ENCODE measurements around the gene SKAP1.

Gene SKAP1

DNA sequence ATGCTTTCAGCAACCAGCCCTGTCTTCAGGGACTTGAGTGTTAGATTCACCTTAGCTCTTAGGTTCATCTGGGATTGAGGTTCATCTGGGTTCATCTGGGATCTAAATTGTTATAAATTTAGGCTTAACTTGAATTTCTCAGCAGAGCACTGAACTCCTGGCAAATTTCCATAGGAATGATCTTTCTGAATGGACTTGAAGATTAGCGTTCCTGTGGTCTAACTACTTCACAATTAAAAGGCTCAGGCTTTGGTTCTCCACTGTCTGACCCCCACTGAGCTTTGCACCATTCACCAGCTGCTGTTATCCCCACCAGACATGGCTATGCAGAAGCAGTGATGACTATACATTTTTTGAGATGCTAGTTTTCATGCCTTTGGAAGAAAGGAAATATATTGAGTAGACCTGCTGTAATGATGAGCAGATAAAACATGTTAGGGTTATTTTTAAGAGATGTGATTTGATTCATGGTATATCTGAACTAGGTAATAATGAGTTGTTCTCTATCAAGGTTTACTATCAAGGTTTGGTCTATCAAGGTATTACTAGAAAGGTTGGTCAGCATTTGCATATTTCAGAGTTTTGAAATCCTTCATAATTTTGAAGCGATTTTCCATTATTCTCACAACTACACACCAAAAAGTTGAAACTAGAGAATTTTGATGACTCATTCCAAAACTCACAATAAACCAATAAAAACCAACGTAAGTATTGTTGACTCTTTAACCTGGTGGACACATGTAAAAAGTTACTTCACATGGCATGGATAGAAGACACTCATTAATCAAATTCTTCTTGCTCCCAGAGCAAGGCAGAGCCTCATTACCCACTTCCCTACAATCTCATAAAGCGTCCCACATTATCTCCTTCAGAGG, 250.7 kb downstream of the SKAP1 start:
- no peak overlapping the region for H3K9ac ChIP-seq (ENCODE audit: low read length)
- H3K4me1 ChIP-seq (ENCODE audit: control insufficient read depth, insufficient read depth, low read length) = peaks cover 14% of the 10 kb centered on the region
- no peaks in the 10 kb centered on the region for H3K9me3 ChIP-seq (ENCODE audit: control insufficient read depth, low read length)
- H3K27me3 ChIP-seq (replicated peaks; ENCODE audit: control insufficient read depth, insufficient read depth, low read length) = peaks cover 14% of the 10 kb centered on the region
- no peaks in the 10 kb centered on the region for H3K36me3 ChIP-seq (ENCODE audit: control insufficient read depth, insufficient read depth, low read length, severe bottlenecking)
- no peak for DNase-seq (ENCODE audit: low read depth)
- H3K4me3 ChIP-seq (ENCODE audit: low read length) = no peak overlapping the region

DNA sequence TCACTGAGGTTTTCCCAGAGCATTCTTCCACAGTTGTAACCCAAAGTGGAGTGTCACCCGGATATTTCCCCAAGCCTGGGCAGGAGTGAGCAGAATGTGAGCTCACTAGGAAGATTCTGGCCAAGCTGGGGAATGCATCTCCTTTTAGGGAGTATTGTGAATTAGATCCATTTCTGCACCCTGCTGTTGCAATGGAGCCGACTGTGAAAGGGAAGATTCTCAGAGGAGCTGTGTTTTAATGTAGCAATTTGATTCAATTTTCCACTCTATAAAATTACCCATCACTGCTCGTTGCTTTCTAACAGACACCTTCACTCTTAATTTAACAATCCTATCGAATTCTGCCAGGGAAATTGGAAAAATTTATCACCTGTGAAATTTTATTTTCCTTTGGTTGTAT, 251.7 kb downstream of the SKAP1 start:
- Histone ChIP-seq H3K36me3 (ENCODE audit: control insufficient read depth, insufficient read depth, low read length, severe bottlenecking) (no peaks in the 10 kb centered on the region), H3K9ac (ENCODE audit: low read length) (no peak overlapping the region), H3K4me1 (ENCODE audit: control insufficient read depth, insufficient read depth, low read length) (peaks cover 14% of the 10 kb centered on the region), H3K9me3 (ENCODE audit: control insufficient read depth, low read length) (no peaks in the 10 kb centered on the region), H3K27me3 (replicated peaks; ENCODE audit: control insufficient read depth, insufficient read depth, low read length) (peaks cover 9% of the 10 kb centered on the region), H3K4me3 (ENCODE audit: low read length) (no peak overlapping the region)
- no peak for DNase-seq (ENCODE audit: low read depth)

DNA sequence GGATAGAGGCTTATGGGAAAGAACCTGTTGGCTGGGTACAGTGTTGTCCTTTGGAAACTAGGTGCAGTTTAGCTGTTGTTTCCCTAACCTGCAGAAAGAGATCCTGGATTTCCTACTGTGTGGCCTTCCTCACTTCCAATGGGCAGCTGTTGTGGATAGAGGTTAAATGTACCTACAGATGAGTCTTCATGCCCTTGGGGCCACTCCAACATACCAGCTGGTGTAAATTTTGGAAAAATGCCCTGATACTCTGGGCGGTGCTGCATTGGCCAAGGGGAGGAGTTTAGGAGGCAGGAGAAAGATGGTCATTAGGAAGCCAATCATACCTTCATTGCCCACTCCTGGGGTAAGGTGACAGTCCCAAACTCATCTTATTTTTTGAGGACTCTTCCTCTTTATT, 252.2 kb downstream of the SKAP1 start:
- Histone ChIP-seq H3K36me3 (ENCODE audit: control insufficient read depth, insufficient read depth, low read length, severe bottlenecking) (no peaks in the 10 kb centered on the region), H3K9ac (ENCODE audit: low read length) (no peak overlapping the region), H3K4me3 (ENCODE audit: low read length) (no peak overlapping the region), H3K27me3 (replicated peaks; ENCODE audit: control insufficient read depth, insufficient read depth, low read length) (peaks cover 4% of the 10 kb centered on the region), H3K9me3 (ENCODE audit: control insufficient read depth, low read length) (no peaks in the 10 kb centered on the region), H3K4me1 (ENCODE audit: control insufficient read depth, insufficient read depth, low read length) (peaks cover 14% of the 10 kb centered on the region)
- DNase-seq (ENCODE audit: low read depth) = no peak

DNA sequence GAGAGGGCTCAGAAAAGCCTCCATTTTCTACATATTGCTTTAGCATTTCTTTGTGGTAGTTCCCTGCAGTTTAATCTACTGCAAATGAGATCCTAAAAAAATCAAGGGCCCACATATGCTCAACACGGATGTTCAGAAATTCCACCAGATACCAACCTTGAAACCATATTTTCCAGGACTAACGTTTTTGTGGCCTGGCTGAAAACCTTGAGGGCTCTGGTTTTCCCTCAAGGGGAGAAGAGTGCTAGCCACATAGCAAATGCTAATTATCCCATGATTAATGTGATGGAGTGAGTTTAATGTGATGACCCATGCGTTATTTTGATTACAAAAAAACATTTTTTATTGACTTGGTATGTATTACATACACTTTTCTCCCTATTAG, 253.6 kb downstream of the SKAP1 start:
- H3K36me3 ChIP-seq (ENCODE audit: control insufficient read depth, insufficient read depth, low read length, severe bottlenecking) = no peaks in the 10 kb centered on the region
- no peak overlapping the region for H3K9ac ChIP-seq (ENCODE audit: low read length)
- H3K9me3 ChIP-seq (ENCODE audit: control insufficient read depth, low read length) = no peaks in the 10 kb centered on the region
- H3K4me1 ChIP-seq (ENCODE audit: control insufficient read depth, insufficient read depth, low read length) = peaks cover 14% of the 10 kb centered on the region
- H3K4me3 ChIP-seq (ENCODE audit: low read length) = no peak overlapping the region
- DNase-seq (ENCODE audit: low read depth) = no peak
- no peaks in the 10 kb centered on the region for H3K27me3 ChIP-seq (replicated peaks; ENCODE audit: control insufficient read depth, insufficient read depth, low read length)

DNA sequence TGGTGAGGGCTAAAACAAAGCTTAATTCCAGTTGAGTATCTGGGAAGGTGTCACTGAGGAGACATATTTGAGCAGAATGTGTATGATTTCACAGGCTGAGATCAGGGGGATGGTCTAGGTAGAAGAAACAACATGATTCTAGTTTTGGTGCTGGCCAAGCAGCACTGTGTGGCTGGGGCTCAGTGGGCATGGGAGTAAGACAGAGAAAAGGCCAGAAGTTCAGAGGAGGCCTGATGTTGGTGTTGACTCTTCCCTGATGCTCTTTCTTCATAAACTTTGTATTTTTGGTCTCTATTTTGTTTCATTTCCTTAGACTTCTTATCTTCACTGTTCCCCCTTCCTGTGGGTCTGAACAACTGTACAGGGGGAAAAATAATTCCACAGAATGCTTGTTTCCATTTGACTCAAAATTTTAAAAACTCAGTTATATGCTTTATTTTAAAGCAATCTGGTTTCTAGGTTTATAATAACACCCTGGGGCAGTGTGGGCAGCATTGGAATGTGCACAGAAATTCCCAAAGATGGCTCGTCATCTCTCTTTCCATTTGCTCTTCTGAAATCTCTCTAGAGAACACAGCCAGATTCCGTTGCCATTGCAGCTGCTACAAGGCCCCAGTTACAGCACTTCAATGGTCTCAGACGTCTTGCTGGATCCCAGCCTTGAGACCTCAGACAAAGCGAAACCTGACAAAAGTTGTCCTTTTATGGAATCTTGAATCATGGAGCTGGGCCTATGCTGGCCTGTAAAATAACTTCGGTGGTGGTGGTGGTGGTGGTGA, 254.1 kb downstream of the SKAP1 start:
- peak overlapping the region; percentile 13 for H3K9ac ChIP-seq (ENCODE audit: low read length)
- H3K9me3 ChIP-seq (ENCODE audit: control insufficient read depth, low read length) = no peaks in the 10 kb centered on the region
- H3K4me1 ChIP-seq (ENCODE audit: control insufficient read depth, insufficient read depth, low read length) = peaks cover 14% of the 10 kb centered on the region
- H3K36me3 ChIP-seq (ENCODE audit: control insufficient read depth, insufficient read depth, low read length, severe bottlenecking) = no peaks in the 10 kb centered on the region
- H3K27me3 ChIP-seq (replicated peaks; ENCODE audit: control insufficient read depth, insufficient read depth, low read length) = no peaks in the 10 kb centered on the region
- peak; percentile 86 for DNase-seq (ENCODE audit: low read depth)
- H3K4me3 ChIP-seq (ENCODE audit: low read length) = no peak overlapping the region

DNA sequence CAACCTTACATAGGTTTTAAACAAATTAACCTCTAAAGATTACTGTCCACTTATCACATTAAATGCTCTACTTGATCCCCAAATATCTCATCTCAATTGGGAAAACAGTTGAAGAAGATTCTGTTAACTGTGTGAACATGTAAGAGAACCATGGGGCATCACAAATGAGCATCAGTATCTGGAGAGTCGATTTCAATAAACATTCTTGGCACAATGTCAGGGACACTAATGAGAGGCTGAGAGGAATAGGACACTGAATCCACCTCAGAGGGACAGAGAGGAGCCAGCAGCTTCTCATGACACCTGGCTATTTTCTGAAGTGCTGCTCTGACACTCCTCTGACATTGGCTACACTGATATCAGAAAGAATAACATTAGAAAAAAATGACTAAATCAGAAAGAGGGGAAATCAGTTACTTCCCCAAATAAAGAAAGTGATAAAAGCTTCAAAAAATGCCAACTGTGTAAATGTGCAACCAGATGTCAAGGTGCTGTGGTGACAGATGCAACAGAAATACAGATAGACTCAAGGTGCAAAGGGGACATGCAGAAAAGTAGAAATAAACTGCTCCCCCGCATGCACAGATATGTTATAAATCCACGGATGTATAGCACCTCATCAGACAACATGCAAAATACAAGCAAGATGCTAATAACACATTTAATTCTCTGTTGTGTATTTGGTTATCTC, 255.0 kb downstream of the SKAP1 start:
- Histone ChIP-seq H3K36me3 (ENCODE audit: control insufficient read depth, insufficient read depth, low read length, severe bottlenecking) (no peaks in the 10 kb centered on the region), H3K27me3 (replicated peaks; ENCODE audit: control insufficient read depth, insufficient read depth, low read length) (peaks cover 1% of the 10 kb centered on the region), H3K9me3 (ENCODE audit: control insufficient read depth, low read length) (no peaks in the 10 kb centered on the region), H3K9ac (ENCODE audit: low read length) (no peak overlapping the region), H3K4me3 (ENCODE audit: low read length) (no peak overlapping the region), H3K4me1 (ENCODE audit: control insufficient read depth, insufficient read depth, low read length) (peaks cover 14% of the 10 kb centered on the region)
- no peak for DNase-seq (ENCODE audit: low read depth)

DNA sequence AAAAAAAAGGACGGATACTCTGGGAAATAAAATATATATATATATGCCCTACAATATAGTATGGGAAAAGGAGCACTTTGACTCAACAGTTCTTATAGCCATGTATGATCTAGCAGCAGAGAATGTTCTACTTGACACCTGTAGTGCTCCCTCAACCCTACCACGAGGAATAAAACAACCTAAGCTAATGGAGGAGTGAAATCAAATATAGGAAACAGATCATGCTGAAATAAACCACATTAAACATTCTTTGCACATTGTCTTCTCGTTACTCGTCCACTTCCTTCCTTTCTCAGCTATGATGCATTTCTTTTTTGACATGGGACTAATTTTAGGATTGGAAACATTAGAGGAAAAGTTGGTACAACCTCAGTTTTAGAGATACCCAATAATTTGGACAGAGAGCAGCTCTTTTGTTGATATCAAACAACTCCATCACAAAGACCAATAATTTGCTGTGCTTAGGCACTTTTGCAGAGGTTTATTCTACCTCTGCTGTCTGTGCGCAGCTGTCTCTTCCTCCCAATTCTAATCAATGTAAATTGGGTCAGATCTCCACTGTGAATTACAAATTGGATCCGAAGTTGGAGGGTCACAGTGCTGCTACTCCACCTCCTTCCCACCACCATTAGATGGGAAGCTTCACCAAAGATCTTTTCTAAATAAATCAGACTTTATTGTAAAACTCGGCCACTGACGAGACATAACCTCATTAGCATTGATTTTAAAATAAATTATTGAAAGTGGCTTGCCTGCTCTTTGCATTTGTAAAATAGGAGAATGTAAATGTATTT, 256.6 kb downstream of the SKAP1 start:
- H3K9me3 ChIP-seq (ENCODE audit: control insufficient read depth, low read length) = no peaks in the 10 kb centered on the region
- DNase-seq (ENCODE audit: low read depth) = no peak
- H3K36me3 ChIP-seq (ENCODE audit: control insufficient read depth, insufficient read depth, low read length, severe bottlenecking) = no peaks in the 10 kb centered on the region
- no peak overlapping the region for H3K9ac ChIP-seq (ENCODE audit: low read length)
- H3K4me1 ChIP-seq (ENCODE audit: control insufficient read depth, insufficient read depth, low read length) = peaks cover 14% of the 10 kb centered on the region
- H3K27me3 ChIP-seq (replicated peaks; ENCODE audit: control insufficient read depth, insufficient read depth, low read length) = peaks cover 17% of the 10 kb centered on the region
- no peak overlapping the region for H3K4me3 ChIP-seq (ENCODE audit: low read length)

DNA sequence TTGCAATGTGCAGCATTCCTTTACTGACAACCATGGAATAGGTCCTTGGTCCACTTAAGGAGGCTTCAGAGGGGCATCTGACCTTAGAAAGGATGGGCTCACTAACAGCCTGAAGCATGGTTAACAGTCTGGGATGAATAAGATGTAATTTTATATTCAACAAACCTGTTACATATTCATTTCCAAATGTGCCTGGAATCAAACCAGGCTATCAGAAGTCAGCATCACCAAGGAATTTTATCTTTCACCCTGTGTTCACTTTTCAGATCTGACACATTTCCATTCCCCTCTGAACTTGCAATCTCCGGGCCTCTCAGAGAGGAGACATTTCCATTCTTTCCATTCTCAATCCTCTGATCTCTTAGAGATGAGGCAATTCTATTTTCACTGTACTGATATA, 260.1 kb downstream of the SKAP1 start:
- Histone ChIP-seq H3K4me1 (ENCODE audit: control insufficient read depth, insufficient read depth, low read length) (no peaks in the 10 kb centered on the region), H3K9me3 (ENCODE audit: control insufficient read depth, low read length) (no peaks in the 10 kb centered on the region), H3K4me3 (ENCODE audit: low read length) (no peak overlapping the region), H3K9ac (ENCODE audit: low read length) (no peak overlapping the region), H3K36me3 (ENCODE audit: control insufficient read depth, insufficient read depth, low read length, severe bottlenecking) (no peaks in the 10 kb centered on the region), H3K27me3 (replicated peaks; ENCODE audit: control insufficient read depth, insufficient read depth, low read length) (peaks cover 30% of the 10 kb centered on the region)
- DNase-seq (ENCODE audit: low read depth) = no peak

DNA sequence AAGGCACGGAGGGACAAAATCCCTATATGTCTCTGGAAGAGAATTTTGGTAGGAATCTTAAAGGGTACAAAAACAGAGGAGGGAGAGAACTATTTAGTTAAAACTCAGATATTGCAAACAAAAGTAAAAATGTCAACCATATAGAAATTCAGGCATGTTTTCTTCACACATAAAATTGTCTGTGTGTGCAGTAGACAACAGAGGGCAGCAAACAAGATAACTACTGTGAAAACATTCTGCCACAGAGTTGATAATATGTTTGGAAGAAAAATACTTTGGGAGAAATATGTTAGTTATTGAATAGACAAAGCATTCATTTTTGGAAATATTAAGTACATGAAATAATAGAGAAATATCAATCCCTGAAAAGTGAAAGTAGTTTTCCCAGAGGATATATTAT, 266.2 kb downstream of the SKAP1 start:
- H3K9me3 ChIP-seq (ENCODE audit: control insufficient read depth, low read length) = no peaks in the 10 kb centered on the region
- H3K36me3 ChIP-seq (ENCODE audit: control insufficient read depth, insufficient read depth, low read length, severe bottlenecking) = no peaks in the 10 kb centered on the region
- no peak overlapping the region for H3K9ac ChIP-seq (ENCODE audit: low read length)
- H3K4me1 ChIP-seq (ENCODE audit: control insufficient read depth, insufficient read depth, low read length) = peaks cover 4% of the 10 kb centered on the region
- no peak for DNase-seq (ENCODE audit: low read depth)
- peaks cover 22% of the 10 kb centered on the region for H3K27me3 ChIP-seq (replicated peaks; ENCODE audit: control insufficient read depth, insufficient read depth, low read length)
- H3K4me3 ChIP-seq (ENCODE audit: low read length) = no peak overlapping the region

DNA sequence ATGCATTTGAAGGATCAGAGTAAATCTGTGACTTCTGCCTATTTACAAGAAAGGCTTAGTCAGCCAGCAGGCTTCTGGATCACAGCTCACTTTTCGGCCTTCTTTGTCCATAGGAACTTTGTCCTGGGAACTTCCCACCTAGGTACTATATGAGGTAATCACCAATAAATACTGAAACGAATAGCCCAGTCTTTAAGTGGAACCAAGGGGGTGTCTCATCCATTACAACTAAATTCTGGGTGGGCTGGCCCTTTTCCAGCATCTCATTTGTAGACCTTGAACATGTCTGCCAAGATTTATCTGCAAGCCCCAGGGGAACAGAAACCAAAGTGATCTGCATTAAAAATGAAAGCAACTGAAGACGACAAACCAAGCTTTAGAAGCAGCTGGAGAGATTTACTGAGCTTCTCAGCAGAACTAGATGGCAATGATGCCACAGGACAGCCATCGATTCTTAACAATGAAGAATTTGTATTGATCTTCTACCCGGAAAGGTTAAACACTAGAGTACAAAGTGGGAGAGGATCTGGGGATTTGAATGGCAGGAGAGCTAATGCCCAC, 267.0 kb downstream of the SKAP1 start:
- Histone ChIP-seq H3K4me1 (ENCODE audit: control insufficient read depth, insufficient read depth, low read length) (peaks cover 4% of the 10 kb centered on the region), H3K4me3 (ENCODE audit: low read length) (no peak overlapping the region), H3K9me3 (ENCODE audit: control insufficient read depth, low read length) (no peaks in the 10 kb centered on the region), H3K9ac (ENCODE audit: low read length) (no peak overlapping the region), H3K27me3 (replicated peaks; ENCODE audit: control insufficient read depth, insufficient read depth, low read length) (peaks cover 18% of the 10 kb centered on the region), H3K36me3 (ENCODE audit: control insufficient read depth, insufficient read depth, low read length, severe bottlenecking) (no peaks in the 10 kb centered on the region)
- no peak for DNase-seq (ENCODE audit: low read depth)

All from adipocyte (in vitro differentiated cells).